GM18909 (cell line): Measurements from ENCODE around the gene ZMYND11.

ENCODE experiments used
- ATAC-seq: cut with Tn5 transposase; IDR thresholded peaks from one replicate; pipeline ENCODE4 v1.9.1; 2021; ENCODE audit warnings: mild to moderate bottlenecking; ENCODE audit not compliant: unreplicated experiment, poor library complexity

The ZMYND11 gene

DNA sequence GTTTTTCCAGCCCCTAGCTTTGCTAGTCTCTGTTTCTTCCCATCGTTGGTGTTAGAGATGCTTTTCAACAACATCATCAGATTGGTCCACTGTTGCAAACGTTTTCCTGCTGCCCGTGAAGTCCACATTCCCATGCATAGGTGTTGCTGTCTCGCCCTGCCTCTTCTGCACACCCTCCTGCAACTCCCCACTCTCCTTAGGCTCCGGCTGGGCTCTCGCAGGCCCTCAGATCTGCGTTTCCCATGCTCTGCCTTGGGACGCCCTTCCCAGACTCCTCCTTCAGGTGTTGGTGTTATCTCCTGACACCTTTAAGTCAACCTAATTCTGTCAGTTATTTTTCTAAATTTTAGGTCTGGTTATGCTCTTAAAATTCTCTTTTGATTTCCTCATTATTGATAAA is 55.0 kb downstream of the ZMYND11 start:
- ATAC-seq, result no peak

DNA sequence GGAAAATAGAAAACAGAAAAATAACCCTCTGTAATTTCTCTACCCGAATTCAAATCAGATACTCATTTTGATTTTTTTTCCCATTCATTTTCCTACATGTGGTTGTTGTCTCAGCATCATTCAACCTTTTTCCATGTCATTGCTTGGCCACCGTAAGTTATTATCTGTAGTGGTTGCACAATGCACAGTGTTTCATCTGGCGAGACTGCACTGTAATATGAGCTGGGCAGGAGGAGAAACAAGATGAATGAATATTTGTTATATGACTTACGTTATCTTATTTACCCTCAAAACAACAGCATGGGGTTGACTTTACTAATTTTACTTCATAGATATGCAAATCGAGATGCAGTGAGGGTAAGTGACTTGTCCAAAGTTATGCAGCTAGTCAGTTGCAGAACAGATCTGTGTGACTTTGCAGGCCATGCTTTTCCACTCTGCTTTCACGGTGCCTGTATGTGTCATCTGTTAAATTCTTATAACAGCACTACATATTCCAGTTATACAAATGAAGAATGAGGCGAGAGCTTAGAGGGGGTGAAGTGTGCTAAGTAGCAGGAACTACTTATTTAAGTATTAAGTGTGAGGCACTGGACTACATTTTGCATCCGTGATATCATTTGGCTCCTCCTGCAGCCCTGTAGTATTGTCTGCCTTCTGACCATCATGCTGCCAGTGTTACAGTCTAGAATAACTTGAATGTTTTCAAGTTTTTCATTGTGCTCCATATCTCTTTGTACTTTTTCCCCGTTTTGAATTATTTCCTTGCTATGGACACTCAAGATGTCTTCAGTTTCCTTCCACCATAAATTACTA is 56.7 kb downstream of the ZMYND11 start:
- ATAC-seq, result no peak

- ATAC-seq, result no peak
Observed at GRCh38 chr10:194281-194680, 59.0 kb downstream of the ZMYND11 start.

DNA sequence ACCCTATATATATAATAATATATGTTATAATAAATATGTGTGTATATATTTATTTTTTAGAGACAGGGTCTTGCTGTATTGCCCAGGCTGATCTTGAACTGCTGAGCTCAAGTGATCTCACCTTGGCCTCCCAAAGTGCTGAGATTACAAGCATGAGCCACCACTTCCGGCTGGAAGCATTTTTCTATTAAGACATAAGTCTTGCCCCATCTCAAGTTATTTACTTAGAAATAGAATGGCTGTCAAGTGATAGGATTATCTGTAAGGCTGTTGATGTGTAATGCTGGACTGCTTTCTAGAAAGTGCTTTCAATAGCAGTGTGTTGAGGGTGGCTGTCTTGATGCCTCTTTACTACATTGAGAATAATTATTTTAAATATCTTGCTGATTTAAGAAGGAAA is 65.2 kb downstream of the ZMYND11 start:
- no peak for ATAC-seq

DNA sequence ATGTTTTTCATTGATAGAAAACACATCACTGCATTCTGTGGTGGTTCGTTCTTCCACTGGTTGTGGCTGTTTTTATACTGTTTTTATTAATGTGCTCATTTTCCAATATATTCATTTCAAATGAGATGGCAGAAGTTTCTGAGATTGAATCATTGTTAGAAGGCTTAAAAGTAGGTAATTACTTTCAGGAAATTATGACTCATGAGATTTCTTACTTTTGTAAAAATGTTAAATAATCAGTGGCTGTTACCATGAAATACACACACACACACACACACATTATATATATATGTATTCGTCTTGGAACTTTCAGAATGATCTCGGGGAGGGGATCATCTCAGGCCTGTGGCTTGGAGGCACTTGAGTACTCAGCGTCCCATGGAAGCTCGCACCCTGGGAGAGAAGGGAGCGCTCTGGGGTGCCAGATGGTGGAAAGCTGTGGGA is 66.1 kb downstream of the ZMYND11 start:
- no peak for ATAC-seq

DNA sequence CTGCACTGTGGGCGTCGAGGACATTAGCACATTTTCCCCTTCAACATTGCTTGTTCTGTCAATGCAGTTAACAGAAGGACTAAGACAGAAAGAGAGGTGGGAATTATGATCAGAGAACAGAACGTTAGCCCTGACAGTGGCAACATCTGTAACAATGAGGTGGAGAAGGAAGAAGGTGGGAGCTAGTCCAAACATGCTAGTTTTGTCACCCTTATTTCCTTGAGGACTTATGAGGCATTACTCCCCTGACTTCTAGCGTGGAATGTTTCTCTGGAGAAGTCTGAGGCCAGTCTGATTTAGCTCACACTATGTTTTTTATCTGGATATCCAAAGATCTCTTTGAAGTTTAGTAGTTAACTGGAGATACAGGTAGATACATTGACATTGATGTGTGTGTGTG is 73.4 kb downstream of the ZMYND11 start:
- no peak for ATAC-seq

GRCh38 chr10:209357-209756 is 74.1 kb downstream of the ZMYND11 start:
- no peak for ATAC-seq

GRCh38 chr10:210297-210696 is 75.0 kb downstream of the ZMYND11 start:
- no peak for ATAC-seq

DNA sequence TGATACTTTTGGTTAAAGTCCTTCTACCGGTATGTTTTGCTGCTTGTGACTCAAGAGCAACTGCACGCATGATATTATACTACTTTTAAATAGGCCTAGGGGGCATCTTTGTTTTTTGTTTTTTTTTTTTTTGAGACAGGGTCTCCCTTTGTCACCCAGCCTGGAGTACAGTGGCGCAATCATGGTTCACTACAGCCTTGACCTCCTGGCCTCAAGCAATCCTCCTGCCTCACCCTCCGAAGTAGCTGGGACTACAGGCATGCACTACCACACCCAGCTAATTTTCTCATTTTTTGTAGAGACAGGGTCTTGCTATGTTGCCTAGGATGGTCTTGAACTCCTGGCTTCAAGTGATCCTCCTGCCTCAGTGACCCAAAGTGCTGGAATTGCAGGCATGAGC is 80.2 kb downstream of the ZMYND11 start:
- ATAC-seq, result no peak

DNA sequence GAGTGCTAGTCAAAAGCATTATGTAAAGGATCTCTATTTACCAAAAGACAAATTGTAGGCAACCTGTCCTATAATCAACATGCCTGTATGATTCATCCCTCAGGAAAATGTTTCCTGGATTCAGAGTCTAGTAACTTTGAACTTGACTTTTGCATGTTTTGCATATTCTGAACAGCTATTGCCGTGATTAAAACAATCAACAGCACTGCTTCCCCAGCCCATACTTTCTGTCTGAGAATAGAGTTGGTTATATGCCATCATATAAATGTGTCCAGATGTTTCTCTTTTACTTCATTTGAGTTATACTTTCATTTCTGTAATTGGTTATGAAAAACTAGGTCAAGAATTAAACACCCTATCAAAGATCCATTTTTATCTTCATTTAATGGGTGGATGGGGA is 83.5 kb downstream of the ZMYND11 start:
- no peak for ATAC-seq

GRCh38 chr10:219731-220472 is 84.6 kb downstream of the ZMYND11 start:
- ATAC-seq, result no peak

- peak; percentile 50 for ATAC-seq
Observed at GRCh38 chr10:224571-224970, 89.3 kb downstream of the ZMYND11 start.

DNA sequence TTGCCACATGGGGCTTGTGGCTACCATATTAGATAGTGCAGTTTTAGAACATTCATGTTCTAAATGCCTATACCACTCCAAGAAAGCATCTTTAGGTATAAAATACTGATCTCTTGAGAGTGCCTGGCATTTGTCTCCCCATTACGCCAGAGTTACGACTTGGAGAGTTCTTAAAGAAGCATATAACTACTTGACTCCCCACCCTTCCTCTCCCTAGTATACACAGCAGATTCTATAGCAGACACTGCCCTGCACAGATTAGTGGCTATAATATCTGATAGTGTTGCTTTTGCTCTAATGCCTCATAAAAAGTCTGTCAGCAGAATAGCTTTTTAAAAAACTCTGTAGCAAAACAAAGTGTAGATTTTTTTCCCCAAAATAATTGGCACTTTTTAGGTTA is 90.8 kb downstream of the ZMYND11 start:
- ATAC-seq, result no peak

GRCh38 chr10:227014-227413 is 91.8 kb downstream of the ZMYND11 start:
- ATAC-seq, result no peak

DNA sequence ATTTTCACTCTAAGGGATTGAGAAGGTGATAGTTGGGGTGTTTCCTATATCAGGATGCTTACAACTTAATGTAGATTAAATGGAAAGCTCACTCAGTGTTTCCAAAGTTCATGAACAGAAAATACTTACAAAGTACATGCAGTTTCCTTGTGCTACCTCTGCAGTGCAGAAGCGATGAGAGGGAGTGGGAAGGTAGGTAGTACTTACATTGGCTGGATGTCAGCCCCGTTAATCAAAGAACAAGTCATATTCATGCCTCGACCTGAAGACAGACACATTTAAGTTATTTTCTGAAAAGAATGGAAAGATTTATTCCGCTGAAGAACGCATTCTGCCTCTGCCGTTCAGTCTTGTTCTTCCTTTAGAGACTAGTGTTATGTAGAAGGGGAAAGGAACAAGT is 93.1 kb downstream of the ZMYND11 start:
- no peak for ATAC-seq

DNA sequence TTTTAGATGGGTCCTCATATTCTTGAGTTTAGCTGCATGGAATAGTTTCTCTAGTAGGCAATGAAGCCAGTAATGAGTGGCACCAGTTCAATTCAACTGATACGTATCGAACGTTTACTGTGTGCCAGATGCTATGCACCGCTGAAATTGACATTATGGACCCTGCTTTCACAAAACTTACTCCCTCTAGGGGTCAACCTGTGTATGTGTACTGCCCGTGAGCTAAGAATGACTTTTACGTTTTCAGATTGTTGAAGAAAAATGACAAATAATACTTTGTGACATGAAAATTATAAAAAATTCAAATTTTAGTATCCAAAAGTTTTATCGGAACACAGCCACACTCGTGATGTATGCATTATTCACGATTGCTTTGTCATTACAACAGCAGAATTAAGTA is 95.5 kb downstream of the ZMYND11 start:
- ATAC-seq, result no peak

DNA sequence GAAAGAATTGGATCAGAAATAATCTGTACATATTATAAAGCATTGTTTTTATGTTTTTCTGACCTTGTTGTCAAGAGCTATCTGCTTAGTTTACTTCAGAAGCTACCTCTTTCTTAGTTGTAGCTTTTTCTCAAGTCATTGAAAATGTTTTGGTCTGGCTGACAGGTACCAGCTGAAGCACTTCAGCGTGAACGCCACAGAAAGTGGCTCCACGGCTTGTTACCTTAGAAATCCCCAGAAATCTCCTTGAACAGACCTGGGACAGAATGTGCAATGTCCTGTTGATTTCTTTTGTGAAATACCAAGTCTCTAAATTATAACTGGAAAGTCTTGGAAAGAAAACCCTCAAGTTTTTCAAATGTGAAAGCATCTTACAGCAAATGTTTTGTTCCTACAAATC is 96.8 kb downstream of the ZMYND11 start:
- ATAC-seq, result no peak

DNA sequence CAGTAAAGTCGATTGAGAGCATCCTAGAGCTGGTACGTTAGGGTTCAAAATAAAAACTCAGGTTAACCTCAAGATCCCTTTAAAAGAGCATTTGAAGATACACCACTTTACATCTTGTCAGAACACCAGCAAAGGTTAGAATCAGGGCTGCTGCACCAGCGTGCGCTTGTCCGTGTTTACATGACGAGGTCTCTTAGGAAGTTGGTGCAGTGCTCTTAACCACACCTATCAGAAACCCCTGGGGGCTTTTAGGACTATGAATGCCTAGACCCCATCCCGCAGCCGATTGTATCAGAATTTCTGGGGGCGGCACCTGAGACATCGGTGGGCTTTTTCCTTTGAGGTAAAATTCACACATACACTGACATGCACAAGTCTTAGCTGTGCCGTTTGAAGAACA is 97.6 kb downstream of the ZMYND11 start:
- no peak for ATAC-seq

- no peak for ATAC-seq
Observed at GRCh38 chr10:234708-235406, 99.6 kb downstream of the ZMYND11 start.

DNA sequence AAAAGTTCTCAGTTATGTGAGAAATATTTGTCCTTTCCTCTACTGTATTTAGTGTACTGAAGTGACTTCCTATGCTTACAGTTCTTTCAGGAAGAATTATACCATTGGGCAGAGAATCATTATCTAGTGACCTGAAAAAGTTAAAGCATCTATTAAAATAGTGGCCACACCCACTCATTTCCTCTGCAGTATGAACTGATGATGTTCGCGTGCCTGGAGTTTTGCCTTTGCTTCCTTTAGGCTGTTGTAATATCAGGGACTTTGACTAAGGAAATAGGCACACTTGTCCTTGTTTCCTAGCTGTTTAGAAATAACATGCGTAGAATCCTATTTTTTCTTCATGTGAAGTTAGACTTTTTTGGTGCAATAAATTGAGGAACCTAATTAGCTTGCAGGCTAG is 100.7 kb downstream of the ZMYND11 start:
- ATAC-seq, result no peak

DNA sequence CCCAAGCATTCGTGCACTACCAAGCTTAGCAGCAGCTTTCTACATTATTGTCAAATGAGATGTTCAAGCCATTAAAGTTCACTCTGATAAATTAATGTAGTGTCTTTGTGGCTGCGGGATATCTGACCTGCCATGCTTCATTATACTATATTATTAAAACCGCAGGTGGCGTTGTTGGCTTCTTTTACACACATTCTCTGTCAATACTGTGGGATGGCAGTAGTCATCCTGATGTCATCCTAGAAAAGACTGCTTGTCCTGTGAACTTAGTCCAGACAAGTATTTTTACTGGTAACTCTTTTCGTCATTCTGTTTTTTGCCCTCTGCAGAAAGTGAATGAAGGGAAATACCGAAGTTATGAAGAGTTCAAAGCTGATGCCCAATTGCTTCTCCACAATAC is 103.9 kb downstream of the ZMYND11 start:
- ATAC-seq, result no peak
